ENCODE results near the gene ETV4. TPM values are rescaled to one million over a fixed set of nuclear protein-coding genes. Genes with fewer than 3 reads are reported as not detected.

Gene ETV4
- total and polyA plus RNA-seq, 2 experiments from 2014 or later: 10.7 to 14.8 TPM

GRCh38 chr17:43579566-43580140 lies 33.5 kb upstream of the ETV4 start:
- H3K27ac ChIP-seq: peak overlapping the region; percentile 83
- WGBS (ENCODE audit: low lambda C conversion rate, missing lambda C conversion rate): 61% methylated on average over 9 of the region's 9 CpGs
- TF ChIP-seq EZH2phosphoT487 (IDR thresholded peaks at IDR 0.05; ENCODE audit: low read depth, severe bottlenecking, unreplicated experiment) (no peak), EZH2 (IDR thresholded peaks at IDR 0.05; ENCODE audit: borderline replicate concordance) (no peak)
- no peaks in the 10 kb centered on the region for H4K20me1 ChIP-seq (ENCODE audit: insufficient read depth, poor library complexity, severe bottlenecking)
- H3K4me3 ChIP-seq: no peak overlapping the region
- H3K9me3 ChIP-seq (ENCODE audit: low read depth): no peaks in the 10 kb centered on the region
- no peaks in the 10 kb centered on the region for H3K79me2 ChIP-seq
- H2AFZ ChIP-seq: no peak overlapping the region
- no peak overlapping the region for H3K4me2 ChIP-seq
- DNase-seq (ENCODE audit: low spot score): peak; percentile 57
- H3K4me1 ChIP-seq (ENCODE audit: insufficient read depth): peaks cover 50% of the 10 kb centered on the region
- no peaks in the 10 kb centered on the region for H3K9me2 ChIP-seq (replicated peaks; ENCODE audit: insufficient read depth)
- H3K36me3 ChIP-seq (replicated peaks; ENCODE audit: insufficient read depth, low read depth): no peaks in the 10 kb centered on the region
- H3K27me3 ChIP-seq: no peaks in the 10 kb centered on the region

GRCh38 chr17:43578699-43579565 lies 32.8 kb upstream of the ETV4 start:
- H2AFZ ChIP-seq: no peak overlapping the region
- H3K79me2 ChIP-seq: no peaks in the 10 kb centered on the region
- 40% methylated on average over 13 of the region's 13 CpGs for WGBS (ENCODE audit: low lambda C conversion rate, missing lambda C conversion rate)
- H3K4me3 ChIP-seq: no peak overlapping the region
- no peaks in the 10 kb centered on the region for H3K9me2 ChIP-seq (replicated peaks; ENCODE audit: insufficient read depth)
- H3K4me1 ChIP-seq (ENCODE audit: insufficient read depth): peaks cover 52% of the 10 kb centered on the region
- H4K20me1 ChIP-seq (ENCODE audit: insufficient read depth, poor library complexity, severe bottlenecking): no peaks in the 10 kb centered on the region
- peak overlapping the region; percentile 17 for H3K4me2 ChIP-seq
- peak; percentile 67 for DNase-seq (ENCODE audit: low spot score)
- no peaks in the 10 kb centered on the region for H3K9me3 ChIP-seq (ENCODE audit: low read depth)
- no peak for TF ChIP-seq CTCF (IDR thresholded peaks at IDR 0.05; ENCODE audit: poor library complexity)
- TF ChIP-seq EZH2phosphoT487 (IDR thresholded peaks at IDR 0.05; ENCODE audit: low read depth, severe bottlenecking, unreplicated experiment): no peak
- TF ChIP-seq EZH2 (IDR thresholded peaks at IDR 0.05; ENCODE audit: borderline replicate concordance): no peak
- no peaks in the 10 kb centered on the region for H3K36me3 ChIP-seq (replicated peaks; ENCODE audit: insufficient read depth, low read depth)
- peak overlapping the region; percentile 83 for H3K27ac ChIP-seq
- H3K27me3 ChIP-seq: no peaks in the 10 kb centered on the region

GRCh38 chr17:43578404-43578698 lies 32.2 kb upstream of the ETV4 start:
- no peak for TF ChIP-seq EZH2 (IDR thresholded peaks at IDR 0.05; ENCODE audit: borderline replicate concordance)
- TF ChIP-seq EZH2phosphoT487 (IDR thresholded peaks at IDR 0.05; ENCODE audit: low read depth, severe bottlenecking, unreplicated experiment): no peak
- no peak for TF ChIP-seq CTCF (IDR thresholded peaks at IDR 0.05; ENCODE audit: poor library complexity)
- H4K20me1 ChIP-seq (ENCODE audit: insufficient read depth, poor library complexity, severe bottlenecking): no peaks in the 10 kb centered on the region
- H3K79me2 ChIP-seq: no peaks in the 10 kb centered on the region
- no peaks in the 10 kb centered on the region for H3K36me3 ChIP-seq (replicated peaks; ENCODE audit: insufficient read depth, low read depth)
- peak overlapping the region; percentile 83 for H3K27ac ChIP-seq
- no peak for DNase-seq (ENCODE audit: low spot score)
- no peaks in the 10 kb centered on the region for H3K9me3 ChIP-seq (ENCODE audit: low read depth)
- H3K9me2 ChIP-seq (replicated peaks; ENCODE audit: insufficient read depth): no peaks in the 10 kb centered on the region
- H3K4me1 ChIP-seq (ENCODE audit: insufficient read depth): peaks cover 52% of the 10 kb centered on the region
- no peaks in the 10 kb centered on the region for H3K27me3 ChIP-seq
- peak overlapping the region; percentile 17 for H3K4me2 ChIP-seq
- WGBS (ENCODE audit: low lambda C conversion rate, missing lambda C conversion rate): 82% methylated on average over 1 of the region's 1 CpG
- H3K4me3 ChIP-seq: no peak overlapping the region
- no peak overlapping the region for H2AFZ ChIP-seq
